Measurements from ENCODE around the gene CFAP119. TPM values are rescaled to one million over a fixed set of nuclear protein-coding genes. Genes with fewer than 3 reads are reported as not detected.

Gene CFAP119
- total and polyA plus RNA-seq, 8 donors: 2.0 to 71.2 (median 10.4) TPM; not detected in 2

GRCh38 chr16:30745082-30745481 lies 16.8 kb downstream of the CFAP119 start:
- no peak overlapping the region for H3K4me3 ChIP-seq
- 54 to 60% (median 58%) methylated on average over 2 of the region's 2 CpGs for WGBS, 5 donors
- peaks cover 29 to 72% (median 40%) of the 10 kb centered on the region in 4 donors for H3K4me1 ChIP-seq
- no peak for DNase-seq
- no peaks in the 10 kb centered on the region for H3K9me3 ChIP-seq
- intact Hi-C loops (cut with DNase I; ENCODE audit: low total_unique reads): no loop called here
- H3K36me3 ChIP-seq: peaks cover 15 to 42% (median 32%) of the 10 kb centered on the region in 4 donors
- TF ChIP-seq EP300 (IDR thresholded peaks at IDR 0.05): no peak
- TF ChIP-seq CTCF (IDR thresholded peaks at IDR 0.05): no peak
- no peak for TF ChIP-seq POLR2AphosphoS5 (IDR thresholded peaks at IDR 0.05)
- no peak for TF ChIP-seq POLR2A (IDR thresholded peaks at IDR 0.05)
- H3K27ac ChIP-seq: peak overlapping the region in 1 of 5 donors; percentile 17
- H3K27me3 ChIP-seq: no peaks in the 10 kb centered on the region

GRCh38 chr16:30744183-30744582 lies 17.7 kb downstream of the CFAP119 start:
- WGBS, 5 donors: 66 to 88% (median 80%) methylated on average over 2 of the region's 2 CpGs
- H3K36me3 ChIP-seq: peaks cover 18 to 51% (median 38%) of the 10 kb centered on the region in 4 donors
- peaks cover 38 to 72% (median 39%) of the 10 kb centered on the region in 4 donors for H3K4me1 ChIP-seq
- intact Hi-C loops (cut with DNase I; ENCODE audit: low total_unique reads): no loop called here
- H3K27ac ChIP-seq: peak overlapping the region in 4 of 5 donors; percentile 26 to 62 (median 48)
- no peaks in the 10 kb centered on the region for H3K9me3 ChIP-seq
- DNase-seq: no peak
- no peak for TF ChIP-seq EP300 (IDR thresholded peaks at IDR 0.05)
- TF ChIP-seq POLR2AphosphoS5 (IDR thresholded peaks at IDR 0.05): no peak
- TF ChIP-seq POLR2A (IDR thresholded peaks at IDR 0.05): no peak
- no peak overlapping the region for H3K4me3 ChIP-seq
- no peaks in the 10 kb centered on the region for H3K27me3 ChIP-seq

- no peaks in the 10 kb centered on the region for H3K9me3 ChIP-seq
- no peak for DNase-seq
- TF ChIP-seq POLR2AphosphoS5 (IDR thresholded peaks at IDR 0.05) (no peak), POLR2A (IDR thresholded peaks at IDR 0.05) (no peak), EP300 (IDR thresholded peaks at IDR 0.05) (no peak), CTCF (IDR thresholded peaks at IDR 0.05) (no peak)
- H3K27me3 ChIP-seq: no peaks in the 10 kb centered on the region
- intact Hi-C loops (cut with DNase I; ENCODE audit: low total_unique reads): no loop called here
- peaks cover 23 to 55% (median 43%) of the 10 kb centered on the region in 4 donors for H3K36me3 ChIP-seq
- H3K4me3 ChIP-seq: no peak overlapping the region
- peak overlapping the region in 4 of 5 donors; percentile 26 to 62 (median 48) for H3K27ac ChIP-seq
- H3K4me1 ChIP-seq: peaks cover 35 to 71% (median 38%) of the 10 kb centered on the region in 4 donors
- 93 to 96% (median 95%) methylated on average over 7 to 11 of the region's 11 CpGs for WGBS, 5 donors
Measured at GRCh38 chr16:30743716-30744115, 18.1 kb downstream of the CFAP119 start.

GRCh38 chr16:30741461-30741914 lies 20.4 kb downstream of the CFAP119 start:
- Histone ChIP-seq H3K4me3 (no peak overlapping the region), H3K36me3 (peaks cover 45 to 78% (median 65%) of the 10 kb centered on the region in 4 donors), H3K4me1 (peaks cover 28 to 57% (median 31%) of the 10 kb centered on the region in 4 donors), H3K27ac (peak overlapping the region; percentile 79 to 89 (median 83)), H3K27me3 (no peaks in the 10 kb centered on the region), H3K9me3 (no peaks in the 10 kb centered on the region)
- TF ChIP-seq POLR2A (IDR thresholded peaks at IDR 0.05) (no peak), POLR2AphosphoS5 (IDR thresholded peaks at IDR 0.05) (peak in 2 of 3 donors; percentile 58 to 85), EP300 (IDR thresholded peaks at IDR 0.05) (no peak)
- WGBS, 5 donors: 60 to 76% (median 68%) methylated on average over 6 of the region's 6 CpGs
- intact Hi-C loops (cut with DNase I; ENCODE audit: low total_unique reads): no loop called here
- DNase-seq: peak; percentile 72 to 87

GRCh38 chr16:30740364-30741251 lies 21.3 kb downstream of the CFAP119 start:
- Histone ChIP-seq H3K36me3 (peaks cover 54 to 85% (median 74%) of the 10 kb centered on the region in 4 donors), H3K4me1 (peaks cover 28 to 55% (median 31%) of the 10 kb centered on the region in 4 donors), H3K9me3 (no peaks in the 10 kb centered on the region), H3K27me3 (no peaks in the 10 kb centered on the region), H3K4me3 (peak overlapping the region in 1 of 4 donors; percentile 14), H3K27ac (peak overlapping the region; percentile 81 to 89 (median 83))
- WGBS, 5 donors: 17 to 47% (median 28%) methylated on average over 8 of the region's 8 CpGs
- TF ChIP-seq POLR2AphosphoS5 (IDR thresholded peaks at IDR 0.05) (peak in 2 of 3 donors; percentile 51 to 89), CTCF (IDR thresholded peaks at IDR 0.05) (no peak)
- intact Hi-C loops (cut with DNase I; ENCODE audit: low total_unique reads): no loop called here
- DNase-seq: peak; percentile 95 to 96

Data from stomach (tissue), 9 donors.